Ovary (tissue), 9 donors: ENCODE results near the gene TGM2. TPM values are rescaled to one million over a fixed set of nuclear protein-coding genes. Genes with fewer than 3 reads are reported as not detected.

Source experiments
- DNase-seq, 5 donors: peaks; one replicate each; pipeline ENCODE4 v3.0.0-alpha.2; 2019 to 2020
- H3K27ac ChIP-seq, 2 donors: fragments of 200-600 bp; one replicate each; pipeline versions ENCODE4 v1.5.1 to v1.8.0; 2019 to 2022
- H3K27me3 ChIP-seq: fragments of 200-600 bp; one replicate; pipeline ENCODE4 v1.8.0; 2022
- H3K36me3 ChIP-seq: fragments of 200-600 bp; sonication (generic); one replicate; pipeline ENCODE4 v1.5.1; 2019
- H3K4me1 ChIP-seq: one replicate; pipeline ENCODE4 v1.8.1; 2013; ENCODE audit warnings: mild to moderate bottlenecking, moderate library complexity; ENCODE audit not compliant: insufficient read depth
- H3K4me3 ChIP-seq: fragments of 200-600 bp; sonication (generic); one replicate; pipeline ENCODE4 v1.5.1; 2017
- H3K9me3 ChIP-seq, 2 donors: fragments of 200-600 bp in 1 of 2; sonication (generic) in 1 of 2; one replicate each; pipeline versions ENCODE4 v1.5.1 to v1.8.1; 2013 to 2019; ENCODE audit warnings: mild to moderate bottlenecking in 1 of 2, moderate library complexity in 1 of 2
- EP300 ChIP-seq: sonication (generic); formaldehyde crosslinking; IDR thresholded peaks from one replicate; pipeline ENCODE4 v1.6.1; 2017; ENCODE audit warnings: antibody characterized with exemption
- POLR2A ChIP-seq: fragments of 450-650 bp; IDR thresholded peaks from one replicate; pipeline ENCODE4 v1.6.1; 2017; ENCODE audit warnings: antibody characterized with exemption, mild to moderate bottlenecking, moderate library complexity
- WGBS, 3 donors: extraction: QIAGEN DNeasy Blood & Tissue Kit in 1 of 3; methylation state at CpG; one replicate each; pipeline versions ENCODE4 v1.1.5 to v1.1.7; 2013 to 2017; 5-methylcytosine and 5-hydroxymethylcytosine counted together
- intact Hi-C, 4 donors: fragments of 100-400 bp; cut with DNase I; formaldehyde crosslinking; loops; one replicate each; pipeline versions ENCODE4 v1.11.0 to v1.15.1; 2022 to 2023
- polyA plus RNA-seq, 2 donors: library from polyadenylated mRNA; stranded (reverse); fragments of 200-250 nt in 1 of 2; fragments of 350-450 nt in 1 of 2; fragmentation: Illumina TruSeq in 1 of 2; extraction: RNeasy Lipid Tissue Mini Kit (QIAGEN cat#74804) in 1 of 2; gene quantifications; one replicate each; pipeline ENCODE4 v1.2.3, GENCODE V29; 2013 to 2014
- total RNA-seq, 7 donors: library from RNA; depleted of rRNA in 2 of 7; stranded (reverse); fragments of >200 nt in 2 of 7; fragmentation: NEBNext Ultra II Directional in 3 of 7; extraction: Animal tissue kit (Norgen Biotek cat#: 25700) in 3 of 7; gene quantifications; one replicate each; pipeline versions ENCODE4 v1.1.0 to v1.2.4, GENCODE V29; 2016 to 2023
- TF ChIP-seq, protein P1 (sequence below), 3 donors: fragments of 450-650 bp in 2 of 3; fragments of 200-600 bp in 1 of 3; IDR thresholded peaks; one replicate each; pipeline versions ENCODE4 v1.5.1 to v1.8.0; 2016 to 2022; ENCODE audit warnings: antibody characterized with exemption in 3 of 3, mild to moderate bottlenecking in 1 of 3
- donor health status: DM: no; HTN: no; CAD: no; lungs with moderate emphysema.
- donor health status: DM: no; HTN: no; CAD: no.
- donor health status: Bipolar disorder and iron deficiency.
- donor health status: DM: yes; HTN: yes; CAD: no.
- donor health status: DM: no; HTN: no; CAD: no.
- donor health status: DM: yes; HTN: yes; CAD: no.

TGM2 gene
- total and polyA plus RNA-seq, 9 donors = 15.0 to 320 (median 52.8) TPM

DNA sequence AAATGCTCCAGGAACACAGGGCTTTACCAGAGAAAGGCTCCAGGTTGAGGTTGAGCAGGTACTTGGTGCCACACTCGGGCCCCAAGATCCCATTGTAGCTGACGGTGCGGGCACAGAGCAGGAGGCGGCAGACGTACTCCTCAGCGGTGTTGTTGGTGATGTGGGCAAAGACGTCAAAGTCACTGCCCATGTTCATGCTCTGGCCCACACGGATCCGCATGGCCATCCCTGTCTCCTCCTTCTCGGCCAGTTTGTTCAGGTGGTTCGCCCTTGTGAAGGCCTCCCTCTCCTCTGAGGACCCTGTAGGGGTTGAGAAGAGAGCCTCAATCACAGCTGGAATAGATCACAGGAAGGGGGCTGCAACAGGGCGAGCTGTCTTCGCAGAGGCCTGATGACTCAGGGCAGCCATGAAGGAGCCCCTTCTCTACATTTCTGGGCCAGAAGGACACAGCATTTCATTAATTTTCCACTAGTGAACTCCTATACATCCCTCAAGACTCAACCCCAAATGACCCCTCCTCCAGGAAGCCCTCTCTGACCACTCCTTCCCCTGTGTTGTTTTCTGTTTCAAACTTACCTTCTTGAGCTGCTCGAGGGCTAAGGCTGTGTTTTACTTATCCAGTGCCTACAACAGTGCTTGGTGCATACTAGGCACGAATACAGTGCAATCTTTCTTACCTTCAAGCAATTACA lies 26.8 kb downstream of the TGM2 start:
- Histone ChIP-seq H3K27me3 (no peaks in the 10 kb centered on the region), H3K27ac (no peak overlapping the region), H3K4me3 (no peak overlapping the region), H3K36me3 (no peaks in the 10 kb centered on the region), H3K9me3 (no peaks in the 10 kb centered on the region), H3K4me1 (peaks cover 2% of the 10 kb centered on the region)
- peak in 2 of 5 donors; percentile 4 to 12 for DNase-seq
- 96 to 97% (median 96%) methylated on average over 15 of the region's 15 CpGs for WGBS, 3 donors
- no peak for TF ChIP-seq EP300
- no peak for TF ChIP-seq POLR2A
- intact Hi-C loops = no loop called here

- no peak overlapping the region for H3K27ac ChIP-seq
- TF ChIP-seq EP300 (no peak), POLR2A (no peak)
- no peak overlapping the region for H3K4me3 ChIP-seq
- no peaks in the 10 kb centered on the region for H3K36me3 ChIP-seq
- no peaks in the 10 kb centered on the region for H3K9me3 ChIP-seq
- peak in 1 of 5 donors; percentile 5 for DNase-seq
- no peaks in the 10 kb centered on the region for H3K27me3 ChIP-seq
- 93 to 94% (median 93%) methylated on average over 11 of the region's 11 CpGs for WGBS, 3 donors
- no peaks in the 10 kb centered on the region for H3K4me1 ChIP-seq
- intact Hi-C loops = no loop called here
Measured at GRCh38 chr20:38137441-38138037, 27.5 kb downstream of the TGM2 start.

GRCh38 chr20:38136421-38137245 lies 28.4 kb downstream of the TGM2 start:
- no peaks in the 10 kb centered on the region for H3K36me3 ChIP-seq
- TF ChIP-seq POLR2A (no peak), EP300 (no peak)
- TF ChIP-seq, protein P1, sequence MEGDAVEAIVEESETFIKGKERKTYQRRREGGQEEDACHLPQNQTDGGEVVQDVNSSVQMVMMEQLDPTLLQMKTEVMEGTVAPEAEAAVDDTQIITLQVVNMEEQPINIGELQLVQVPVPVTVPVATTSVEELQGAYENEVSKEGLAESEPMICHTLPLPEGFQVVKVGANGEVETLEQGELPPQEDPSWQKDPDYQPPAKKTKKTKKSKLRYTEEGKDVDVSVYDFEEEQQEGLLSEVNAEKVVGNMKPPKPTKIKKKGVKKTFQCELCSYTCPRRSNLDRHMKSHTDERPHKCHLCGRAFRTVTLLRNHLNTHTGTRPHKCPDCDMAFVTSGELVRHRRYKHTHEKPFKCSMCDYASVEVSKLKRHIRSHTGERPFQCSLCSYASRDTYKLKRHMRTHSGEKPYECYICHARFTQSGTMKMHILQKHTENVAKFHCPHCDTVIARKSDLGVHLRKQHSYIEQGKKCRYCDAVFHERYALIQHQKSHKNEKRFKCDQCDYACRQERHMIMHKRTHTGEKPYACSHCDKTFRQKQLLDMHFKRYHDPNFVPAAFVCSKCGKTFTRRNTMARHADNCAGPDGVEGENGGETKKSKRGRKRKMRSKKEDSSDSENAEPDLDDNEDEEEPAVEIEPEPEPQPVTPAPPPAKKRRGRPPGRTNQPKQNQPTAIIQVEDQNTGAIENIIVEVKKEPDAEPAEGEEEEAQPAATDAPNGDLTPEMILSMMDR (IDR thresholded peaks at IDR 0.05) = no peak
- no peak overlapping the region for H3K27ac ChIP-seq
- intact Hi-C loops = no loop called here
- no peaks in the 10 kb centered on the region for H3K4me1 ChIP-seq
- H3K27me3 ChIP-seq = no peaks in the 10 kb centered on the region
- peak in 2 of 5 donors; percentile 12 to 23 for DNase-seq
- no peaks in the 10 kb centered on the region for H3K9me3 ChIP-seq
- 92 to 94% (median 92%) methylated on average over 14 of the region's 14 CpGs for WGBS, 3 donors
- no peak overlapping the region for H3K4me3 ChIP-seq

GRCh38 chr20:38135651-38136420 lies 29.2 kb downstream of the TGM2 start:
- intact Hi-C loops = no loop called here
- whole genome bisulfite sequencing, 3 donors = 90 to 93% (median 91%) methylated on average over 26 to 28 of the region's 28 CpGs
- peak in 1 of 5 donors; percentile 31 for DNase-seq
- no peak for TF ChIP-seq POLR2A
- TF ChIP-seq, protein P1 (IDR thresholded peaks at IDR 0.05) = no peak
- no peak for TF ChIP-seq EP300
- no peaks in the 10 kb centered on the region for H3K36me3 ChIP-seq
- H3K27me3 ChIP-seq = no peaks in the 10 kb centered on the region
- no peaks in the 10 kb centered on the region for H3K9me3 ChIP-seq
- H3K4me3 ChIP-seq = no peak overlapping the region
- no peaks in the 10 kb centered on the region for H3K4me1 ChIP-seq
- H3K27ac ChIP-seq = no peak overlapping the region

DNA sequence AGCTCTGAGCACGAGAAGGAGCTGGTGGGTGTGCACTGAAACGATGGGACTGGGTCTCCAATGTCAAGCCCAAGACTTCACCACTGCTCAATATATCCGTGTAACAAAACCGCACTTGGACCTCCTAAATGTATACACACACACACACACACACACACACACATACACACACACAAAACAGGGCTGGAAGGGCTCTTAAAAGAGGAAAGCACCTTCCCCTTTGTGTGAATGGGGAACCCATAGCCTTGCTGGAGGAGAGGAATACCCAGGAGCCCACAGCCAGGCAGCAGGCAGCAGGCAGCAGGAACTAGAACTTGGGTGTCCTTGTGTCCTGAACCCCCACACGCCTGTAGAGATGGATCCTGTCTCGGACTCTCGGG lies 29.8 kb downstream of the TGM2 start:
- H3K36me3 ChIP-seq = no peaks in the 10 kb centered on the region
- no peak overlapping the region for H3K27ac ChIP-seq
- WGBS, 3 donors = 78 to 91% (median 89%) methylated on average over 7 of the region's 7 CpGs
- intact Hi-C loops = no loop called here
- no peak for DNase-seq
- TF ChIP-seq EP300 (no peak), POLR2A (no peak)
- TF ChIP-seq, protein P1 (IDR thresholded peaks at IDR 0.05) = no peak
- no peaks in the 10 kb centered on the region for H3K9me3 ChIP-seq
- no peaks in the 10 kb centered on the region for H3K27me3 ChIP-seq
- no peak overlapping the region for H3K4me3 ChIP-seq
- no peaks in the 10 kb centered on the region for H3K4me1 ChIP-seq
